Left kidney (tissue), 8 donors: ENCODE data around the gene ARL16. TPM values are rescaled to one million over a fixed set of nuclear protein-coding genes. Genes with fewer than 3 reads are reported as not detected.

Experiments
- DNase-seq: peaks from one replicate; pipeline ENCODE4 v3.0.0-alpha.2; 2013
- long read RNA-seq, 8 donors: transcript quantifications; one replicate each; lab custom pipeline, GENCODE V29; 2026
- polyA plus RNA-seq: library from polyadenylated mRNA; unstranded; fragments of 120-200 nt; gene quantifications from one replicate; pipeline ENCODE4 v1.2.1, GENCODE V29; 2013; ENCODE audit not compliant: insufficient read length

The ARL16 gene
- 50.2 TPM for polyA plus RNA-seq
- long read RNA-seq, donor 1, transcript ARL16-202 (4 exons, 768 nt) = minor isoform, 5 of 37 reads
- long read RNA-seq, donor 1, transcript ARL16-201 (5 exons, 1,227 nt) = major isoform, 21 of 37 reads
- long read RNA-seq, donor 1, partial matches to known transcripts = 0 of 37 reads
- long read RNA-seq, donor 1, other reads (novel, unspliced or antisense) = 5 of 37 reads
- long read RNA-seq, donor 2, transcript ARL16-202 (4 exons, 768 nt) = minor isoform, 5 of 35 reads
- long read RNA-seq, donor 2, transcript ARL16-201 (5 exons, 1,227 nt) = major isoform, 19 of 35 reads
- long read RNA-seq, donor 2, partial matches to known transcripts = 6 of 35 reads
- long read RNA-seq, donor 2, other reads (novel, unspliced or antisense) = 0 of 35 reads
- long read RNA-seq, donor 3, transcript ARL16-201 (5 exons, 1,227 nt) = major isoform, 17 of 32 reads
- long read RNA-seq, donor 3, partial matches to known transcripts = 0 of 32 reads
- long read RNA-seq, donor 3, other reads (novel, unspliced or antisense) = 5 of 32 reads
- long read RNA-seq, donor 4, partial matches to known transcripts = 0 of 1 reads
- long read RNA-seq, donor 4, other reads (novel, unspliced or antisense) = 0 of 1 reads
- long read RNA-seq, donor 5, transcript ARL16-201 (5 exons, 1,227 nt) = major isoform, 39 of 55 reads
- long read RNA-seq, donor 5, partial matches to known transcripts = 5 of 55 reads
- long read RNA-seq, donor 5, other reads (novel, unspliced or antisense) = 5 of 55 reads
- long read RNA-seq, donor 6, transcript ARL16-201 (5 exons, 1,227 nt) = major isoform, 19 of 28 reads
- long read RNA-seq, donor 6, partial matches to known transcripts = 0 of 28 reads
- long read RNA-seq, donor 6, other reads (novel, unspliced or antisense) = 0 of 28 reads
- long read RNA-seq, donor 7, transcript ARL16-201 (5 exons, 1,227 nt) = major isoform, 13 of 23 reads
- long read RNA-seq, donor 7, partial matches to known transcripts = 0 of 23 reads
- long read RNA-seq, donor 7, other reads (novel, unspliced or antisense) = 0 of 23 reads
- long read RNA-seq, donor 8, transcript ARL16-201 (5 exons, 1,227 nt) = major isoform, 10 of 18 reads
- long read RNA-seq, donor 8, partial matches to known transcripts = 5 of 18 reads
- long read RNA-seq, donor 8, other reads (novel, unspliced or antisense) = 0 of 18 reads

GRCh38 chr17:81683584-81684441 is at the start of gene ARL16, which contains the start of gene HGS:
TSS of gene ARL16 (minus strand) at chr17:81683797. CDS start at chr17:81683753, 44 bp downstream.
TSS of gene HGS (plus strand) at chr17:81684011. CDS start at chr17:81684067, 56 bp downstream.
- peak; percentile 99 for DNase-seq

GRCh38 chr17:81727324-81728031 is 43.9 kb upstream of the ARL16 start:
- DNase-seq = no peak

- DNase-seq = no peak
Observed at GRCh38 chr17:81726004-81726403, 42.4 kb upstream of the ARL16 start.

- DNase-seq = no peak
Observed at GRCh38 chr17:81725439-81725838, 41.8 kb upstream of the ARL16 start.

- DNase-seq = no peak
Observed at GRCh38 chr17:81723651-81724209, 40.1 kb upstream of the ARL16 start.

GRCh38 chr17:81722184-81723120 is 38.9 kb upstream of the ARL16 start:
- DNase-seq = no peak

- no peak for DNase-seq
Observed at GRCh38 chr17:81720267-81721071, 36.9 kb upstream of the ARL16 start.

GRCh38 chr17:81719410-81720266 is 36.0 kb upstream of the ARL16 start:
- no peak for DNase-seq

- DNase-seq = no peak
Observed at GRCh38 chr17:81717766-81718089, 34.1 kb upstream of the ARL16 start.

GRCh38 chr17:81717049-81717765 is 33.6 kb upstream of the ARL16 start:
- no peak for DNase-seq

- no peak for DNase-seq
Observed at GRCh38 chr17:81716674-81716996, 33.0 kb upstream of the ARL16 start.

- DNase-seq = no peak
Observed at GRCh38 chr17:81715872-81716673, 32.5 kb upstream of the ARL16 start.

GRCh38 chr17:81715107-81715871 is 31.7 kb upstream of the ARL16 start:
- DNase-seq = no peak

- DNase-seq = no peak
Observed at GRCh38 chr17:81714412-81715106, 31.0 kb upstream of the ARL16 start.
